DND-41 (cell line): Measurements from ENCODE around the gene EYS.
"Not testable (repeated sequence)": the region's sequence is repeated elsewhere in the genome, so short reads cannot be mapped to it uniquely, and the experiment has no call there.

Experiments used
- ATAC-seq: fragments of 200-7000 bp; cut with Tn5 transposase; 3 replicates; pipeline ENCODE4 v1.9.1; 2021; ENCODE audit warnings: low read depth; ENCODE audit not compliant: insufficient read depth
- DNase-seq: peaks from one replicate; pipeline ENCODE4 v3.0.0-alpha.2; 2020
- H2AFZ ChIP-seq: 2 replicates; pipeline ENCODE4 v1.6.0; 2012; ENCODE audit warnings: low read depth, low read length
- H3K27ac ChIP-seq: 2 replicates; pipeline ENCODE4 v1.5.1; 2012; ENCODE audit warnings: low read length, inconsistent platforms
- H3K27me3 ChIP-seq: fragments of 200-600 bp; sonication (generic); 2 replicates; pipeline ENCODE4 v1.6.0; 2012; ENCODE audit warnings: low read length, mild to moderate bottlenecking, inconsistent platforms; ENCODE audit not compliant: insufficient read depth, poor library complexity
- H3K36me3 ChIP-seq: 2 replicates; pipeline ENCODE4 v1.5.1; 2012; ENCODE audit warnings: low read length, inconsistent platforms; ENCODE audit not compliant: insufficient read depth
- H3K4me1 ChIP-seq: 2 replicates; pipeline ENCODE4 v1.5.1; 2012; ENCODE audit warnings: mild to moderate bottlenecking, low read length; ENCODE audit not compliant: insufficient read depth
- H3K4me2 ChIP-seq: 2 replicates; pipeline ENCODE4 v1.6.0; 2012; ENCODE audit warnings: mild to moderate bottlenecking, moderate library complexity, low read length, inconsistent platforms; ENCODE audit not compliant: insufficient read depth
- H3K4me3 ChIP-seq, 2 experiments: fragments of 200-600 bp in 1 of 2; shearing (Covaris generic) in 1 of 2; 2 replicates each; pipeline ENCODE4 v1.5.1; 2012 to 2016; ENCODE audit warnings: inconsistent platforms in 2 of 2, low read length in 2 of 2, mild to moderate bottlenecking in 2 of 2, low read depth in 1 of 2, moderate library complexity in 1 of 2
- H3K79me2 ChIP-seq: 2 replicates; pipeline ENCODE4 v1.6.0; 2012; ENCODE audit warnings: low read length, inconsistent platforms; ENCODE audit not compliant: insufficient read depth
- H3K9ac ChIP-seq: 2 replicates; pipeline ENCODE4 v1.6.0; 2012; ENCODE audit warnings: low read depth, mild to moderate bottlenecking, inconsistent platforms, low read length, moderate library complexity
- H3K9me3 ChIP-seq: 2 replicates; pipeline ENCODE4 v1.5.1; 2012; ENCODE audit warnings: low read length, moderate library complexity, mild to moderate bottlenecking, inconsistent platforms; ENCODE audit not compliant: insufficient read depth, severe bottlenecking
- H4K20me1 ChIP-seq: 2 replicates; pipeline ENCODE4 v1.6.0; 2012; ENCODE audit warnings: low read length; ENCODE audit not compliant: insufficient read depth
- CTCF ChIP-seq: IDR thresholded peaks from 2 replicates; pipeline ENCODE4 v1.5.1; 2012; ENCODE audit warnings: borderline replicate concordance, low read length, moderate library complexity, mild to moderate bottlenecking; ENCODE audit not compliant: poor library complexity, severe bottlenecking; ENCODE audit errors: extremely low read depth
- EZH2 ChIP-seq: IDR thresholded peaks from 3 replicates; pipeline ENCODE4 v1.6.1; 2012; ENCODE audit warnings: borderline replicate concordance, low read depth, mild to moderate bottlenecking, moderate library complexity, low read length, inconsistent platforms; ENCODE audit not compliant: severe bottlenecking

EYS gene

GRCh38 chr6:63739094-63739687 lies 1967.8 kb downstream of the EYS start:
- Histone ChIP-seq H3K9ac (no peak overlapping the region), H4K20me1 (no peaks in the 10 kb centered on the region), H3K36me3 (no peaks in the 10 kb centered on the region), H3K9me3 (no peaks in the 10 kb centered on the region), H3K4me1 (no peaks in the 10 kb centered on the region), H3K4me2 (no peak overlapping the region), H3K27ac (no peak overlapping the region), H2AFZ (no peak overlapping the region), H3K27me3 (no peaks in the 10 kb centered on the region), H3K79me2 (no peaks in the 10 kb centered on the region), H3K4me3 (no peak overlapping the region)
- TF ChIP-seq EZH2 (no peak), CTCF (no peak)
- no peak for DNase-seq
- ATAC-seq: no peak

- H3K79me2 ChIP-seq, ATAC-seq, DNase-seq, H2AFZ ChIP-seq, H3K4me3 ChIP-seq, H4K20me1 ChIP-seq, H3K9me3 ChIP-seq, H3K4me1 ChIP-seq, H3K36me3 ChIP-seq, H3K9ac ChIP-seq, H3K4me2 ChIP-seq, H3K27ac ChIP-seq, H3K27me3 ChIP-seq: not testable (repeated sequence)
These were observed 1968.8 kb downstream of the EYS start for GRCh38 chr6:63738190-63738589.

GRCh38 chr6:63734923-63735322 lies 1972.1 kb downstream of the EYS start:
- no peak overlapping the region for H3K4me2 ChIP-seq
- no peaks in the 10 kb centered on the region for H3K27me3 ChIP-seq
- ATAC-seq: no peak
- TF ChIP-seq CTCF (no peak), EZH2 (no peak)
- no peak overlapping the region for H3K27ac ChIP-seq
- no peaks in the 10 kb centered on the region for H3K9me3 ChIP-seq
- H3K79me2 ChIP-seq: no peaks in the 10 kb centered on the region
- H3K4me3 ChIP-seq: no peak overlapping the region
- no peaks in the 10 kb centered on the region for H4K20me1 ChIP-seq
- no peaks in the 10 kb centered on the region for H3K36me3 ChIP-seq
- H3K9ac ChIP-seq: no peak overlapping the region
- H3K4me1 ChIP-seq: no peaks in the 10 kb centered on the region
- DNase-seq: no peak
- H2AFZ ChIP-seq: no peak overlapping the region

GRCh38 chr6:63732336-63732735 lies 1974.7 kb downstream of the EYS start:
- Histone ChIP-seq H2AFZ (no peak overlapping the region), H3K9me3 (no peaks in the 10 kb centered on the region), H4K20me1 (no peaks in the 10 kb centered on the region), H3K9ac (no peak overlapping the region), H3K4me1 (no peaks in the 10 kb centered on the region), H3K4me2 (no peak overlapping the region), H3K27me3 (no peaks in the 10 kb centered on the region), H3K79me2 (no peaks in the 10 kb centered on the region), H3K27ac (no peak overlapping the region), H3K36me3 (no peaks in the 10 kb centered on the region), H3K4me3 (no peak overlapping the region)
- TF ChIP-seq EZH2 (no peak), CTCF (no peak)
- ATAC-seq (no peak), DNase-seq (no peak)
